Middle frontal gyrus (tissue), 1 donor: ENCODE measurements around the gene PCDHGA1.
"Not testable (repeated sequence)": the region's sequence is repeated elsewhere in the genome, so short reads cannot be mapped to it uniquely, and the experiment has no call there.

Source experiments
- DNase-seq: peaks from one replicate; pipeline ENCODE4 v3.0.0-alpha.2; 2015; ENCODE audit warnings: low spot score; ENCODE audit errors: extremely low spot score

PCDHGA1 gene

GRCh38 chr5:141346017-141346416 lies 15.7 kb downstream of the PCDHGA1 start:
- DNase-seq, result not testable (repeated sequence)

- DNase-seq, result no peak
These were observed 19.8 kb downstream of the PCDHGA1 start, which contains the start of gene PCDHGB1 for GRCh38 chr5:141349917-141350619. PCDHGB1 (plus strand) TSS chr5:141350099; CDS start chr5:141350261, 162 bp downstream.

GRCh38 chr5:141351591-141351990 lies 21.3 kb downstream of the PCDHGA1 start:
- no peak for DNase-seq

- DNase-seq, result no peak
These were observed 24.7 kb downstream of the PCDHGA1 start, which contains the start of gene PCDHGA4 for GRCh38 chr5:141354900-141355469. PCDHGA4 (plus strand) TSS chr5:141355021; CDS start chr5:141355108, 87 bp downstream.

- no peak for DNase-seq
These were observed 25.3 kb downstream of the PCDHGA1 start for GRCh38 chr5:141355641-141356040.

GRCh38 chr5:141356133-141356532 lies 25.8 kb downstream of the PCDHGA1 start:
- DNase-seq, result no peak

- DNase-seq, result no peak
These were observed 26.6 kb downstream of the PCDHGA1 start for GRCh38 chr5:141356950-141357349.

- no peak for DNase-seq
These were observed 29.6 kb downstream of the PCDHGA1 start, which contains the start of gene PCDHGB2 for GRCh38 chr5:141359790-141360426. PCDHGB2 (plus strand) TSS chr5:141359994; CDS start chr5:141360136, 142 bp downstream.

GRCh38 chr5:141360685-141361084 lies 30.4 kb downstream of the PCDHGA1 start:
- no peak for DNase-seq

GRCh38 chr5:141362719-141363118 lies 32.4 kb downstream of the PCDHGA1 start:
- DNase-seq, result no peak

GRCh38 chr5:141363952-141364660 lies 33.8 kb downstream of the PCDHGA1 start, which contains the start of gene PCDHGA5:
PCDHGA5 (plus strand) TSS chr5:141364162; CDS start chr5:141364331, 169 bp downstream.
- DNase-seq, result no peak

GRCh38 chr5:141366016-141366896 lies 35.9 kb downstream of the PCDHGA1 start:
- no peak for DNase-seq

- no peak for DNase-seq
These were observed 39.9 kb downstream of the PCDHGA1 start, which contains the start of gene PCDHGB3 for GRCh38 chr5:141369994-141370848. PCDHGB3 (plus strand) TSS chr5:141370242; CDS start chr5:141370395, 153 bp downstream.

GRCh38 chr5:141371572-141372475 lies 41.5 kb downstream of the PCDHGA1 start:
- DNase-seq, result no peak

GRCh38 chr5:141373673-141374317 lies 43.5 kb downstream of the PCDHGA1 start, which contains the start of gene PCDHGA6:
PCDHGA6 (plus strand) TSS chr5:141373891; CDS start chr5:141374084, 193 bp downstream.
- no peak for DNase-seq

GRCh38 chr5:141374627-141375026 lies 44.3 kb downstream of the PCDHGA1 start:
- no peak for DNase-seq

- not testable (repeated sequence) for DNase-seq
These were observed 45.3 kb downstream of the PCDHGA1 start for GRCh38 chr5:141375444-141376155.
